ENCODE data around the gene PRR5.
A peak's percentile ranks its signal among the peaks of the same experiment; 100 is the strongest.
"Not testable (repeated sequence)": the region's sequence is repeated elsewhere in the genome, so short reads cannot be mapped to it uniquely, and the experiment has no call there.

The PRR5 gene

DNA sequence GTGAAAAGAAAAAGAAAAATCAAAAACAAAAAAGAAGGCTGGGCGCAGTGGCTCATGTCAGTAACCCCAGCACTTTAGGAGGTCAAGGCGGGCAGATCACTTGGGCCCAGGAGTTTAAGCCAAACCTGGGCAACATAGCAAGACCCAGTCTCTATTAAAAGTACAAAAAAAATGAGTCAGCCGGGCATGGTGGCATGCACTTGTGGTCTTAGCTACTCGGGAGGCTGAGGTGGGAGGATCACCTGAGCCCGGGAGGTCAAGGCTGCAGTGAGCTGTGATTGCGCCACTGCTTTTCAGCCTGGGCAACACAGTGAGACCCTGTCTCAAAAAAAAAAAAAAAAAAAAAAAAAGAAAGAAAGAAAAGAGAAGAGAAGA lies 26.0 kb upstream of the PRR5 start:
- not testable (repeated sequence) for DNase-seq

DNA sequence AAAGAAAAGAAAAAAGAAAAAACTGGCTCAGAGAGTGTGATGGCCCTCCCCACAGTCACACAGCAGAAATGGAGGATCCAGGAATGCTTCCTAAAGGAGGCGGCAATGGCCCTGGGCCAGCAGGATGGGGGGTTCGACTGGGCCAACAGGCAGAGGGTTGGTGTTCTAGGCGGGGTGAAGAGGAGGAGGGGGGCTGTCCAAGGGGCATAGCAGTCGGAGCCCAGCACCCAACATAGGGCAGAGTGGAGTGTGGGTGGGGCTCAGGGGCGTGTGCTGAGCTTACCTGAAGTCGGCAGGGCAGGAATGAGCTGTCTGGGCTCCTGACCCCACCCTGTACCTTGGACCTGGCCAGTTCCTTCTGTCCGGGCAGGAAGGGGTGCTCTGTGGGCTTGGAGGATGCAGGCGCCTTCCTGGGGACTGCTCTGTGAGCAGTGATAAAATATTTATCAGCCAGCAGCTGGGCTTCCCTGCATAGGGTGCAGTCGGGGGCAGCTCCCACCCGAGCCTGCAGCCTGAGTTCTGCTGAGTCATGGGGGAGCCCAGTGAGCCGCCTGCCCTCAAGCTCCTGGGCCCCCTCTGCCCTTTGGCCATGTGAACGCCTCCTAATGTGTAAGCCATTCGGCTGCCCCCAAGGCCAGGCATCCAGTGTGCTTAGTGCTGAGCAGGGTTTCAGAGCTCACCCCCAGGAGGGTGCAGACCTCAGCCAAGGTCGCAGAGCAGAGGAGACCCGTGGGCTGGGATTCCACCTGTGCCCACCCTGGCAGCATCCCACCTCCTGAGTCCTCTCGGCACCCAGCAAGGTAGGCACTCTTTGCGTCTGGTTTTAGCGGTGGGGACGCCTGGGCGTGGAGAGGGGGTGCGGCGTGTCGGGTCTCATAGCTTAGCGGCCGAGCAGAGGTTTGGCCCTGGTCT lies 25.3 kb upstream of the PRR5 start:
- peak in 1 of 2 donors; percentile 32 for DNase-seq

- no peak for DNase-seq
Measured at GRCh38 chr22:44677353-44677840, 24.6 kb upstream of the PRR5 start.

- no peak for DNase-seq
Measured at GRCh38 chr22:44677871-44678555, 24.0 kb upstream of the PRR5 start.

DNA sequence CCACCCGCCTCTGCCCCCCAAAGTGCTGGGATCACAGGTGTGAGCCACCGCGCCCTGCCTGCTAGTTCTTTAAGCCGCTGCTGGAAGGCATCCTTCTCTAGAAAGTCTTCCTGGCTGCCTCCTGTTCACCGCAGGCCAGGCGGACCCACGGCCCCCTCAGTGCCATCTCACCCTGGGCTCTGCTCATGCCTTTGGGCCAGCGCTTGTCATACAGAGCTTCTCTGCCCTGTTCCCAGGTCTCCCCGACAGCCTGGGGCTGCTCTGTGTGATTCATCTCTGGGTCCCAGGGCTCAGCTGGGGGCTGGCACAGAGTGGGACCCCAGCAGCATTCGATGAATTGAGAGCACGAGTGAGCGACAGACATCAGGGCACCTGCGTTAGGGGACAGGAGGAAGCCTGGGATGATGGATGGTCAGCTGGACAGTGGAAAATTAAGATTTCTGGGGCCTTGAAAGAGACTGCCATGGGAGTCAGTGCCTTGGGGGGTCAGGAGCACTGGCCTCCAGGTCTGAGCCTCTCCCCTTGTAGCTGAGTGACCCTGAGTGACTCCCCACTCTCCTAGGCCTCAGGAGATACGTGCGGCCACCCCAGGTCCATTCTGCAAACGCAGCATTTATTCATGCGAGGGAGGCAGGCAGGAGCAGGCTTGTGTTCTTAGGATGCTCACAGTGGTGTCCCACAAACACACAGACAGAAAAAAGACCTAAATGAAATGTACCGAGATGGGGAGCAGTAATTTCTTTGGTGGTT lies 23.3 kb upstream of the PRR5 start:
- no peak for DNase-seq

- DNase-seq = not testable (repeated sequence)
Measured at GRCh38 chr22:44679306-44679647, 22.7 kb upstream of the PRR5 start.

GRCh38 chr22:44680058-44680457 lies 21.9 kb upstream of the PRR5 start:
- no peak for DNase-seq

DNA sequence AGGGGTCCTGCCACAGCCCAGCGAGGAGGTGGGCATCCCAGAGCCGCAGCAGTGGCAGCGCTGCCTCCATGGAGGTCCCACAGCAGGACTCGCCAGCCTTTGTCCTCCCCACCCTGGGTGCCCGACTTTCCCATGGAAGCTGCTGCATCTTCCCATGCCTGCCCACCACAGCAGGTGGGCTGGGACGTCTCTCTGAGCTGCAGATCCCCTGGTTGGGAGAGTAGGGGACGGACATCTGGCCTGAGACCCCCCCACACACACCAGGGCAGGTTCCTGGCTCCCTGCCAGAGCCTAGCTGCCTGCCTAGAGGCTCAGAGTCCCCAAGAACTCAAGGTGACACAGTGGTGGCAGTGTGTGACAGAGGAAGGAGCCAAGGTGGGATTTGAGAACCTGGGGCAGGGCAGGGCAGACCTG lies 21.5 kb upstream of the PRR5 start:
- no peak for DNase-seq

GRCh38 chr22:44682556-44683168 lies 19.3 kb upstream of the PRR5 start:
- no peak for DNase-seq

GRCh38 chr22:44683237-44683636 lies 18.8 kb upstream of the PRR5 start:
- no peak for DNase-seq

GRCh38 chr22:44683881-44684280 lies 18.1 kb upstream of the PRR5 start:
- no peak for DNase-seq

DNA sequence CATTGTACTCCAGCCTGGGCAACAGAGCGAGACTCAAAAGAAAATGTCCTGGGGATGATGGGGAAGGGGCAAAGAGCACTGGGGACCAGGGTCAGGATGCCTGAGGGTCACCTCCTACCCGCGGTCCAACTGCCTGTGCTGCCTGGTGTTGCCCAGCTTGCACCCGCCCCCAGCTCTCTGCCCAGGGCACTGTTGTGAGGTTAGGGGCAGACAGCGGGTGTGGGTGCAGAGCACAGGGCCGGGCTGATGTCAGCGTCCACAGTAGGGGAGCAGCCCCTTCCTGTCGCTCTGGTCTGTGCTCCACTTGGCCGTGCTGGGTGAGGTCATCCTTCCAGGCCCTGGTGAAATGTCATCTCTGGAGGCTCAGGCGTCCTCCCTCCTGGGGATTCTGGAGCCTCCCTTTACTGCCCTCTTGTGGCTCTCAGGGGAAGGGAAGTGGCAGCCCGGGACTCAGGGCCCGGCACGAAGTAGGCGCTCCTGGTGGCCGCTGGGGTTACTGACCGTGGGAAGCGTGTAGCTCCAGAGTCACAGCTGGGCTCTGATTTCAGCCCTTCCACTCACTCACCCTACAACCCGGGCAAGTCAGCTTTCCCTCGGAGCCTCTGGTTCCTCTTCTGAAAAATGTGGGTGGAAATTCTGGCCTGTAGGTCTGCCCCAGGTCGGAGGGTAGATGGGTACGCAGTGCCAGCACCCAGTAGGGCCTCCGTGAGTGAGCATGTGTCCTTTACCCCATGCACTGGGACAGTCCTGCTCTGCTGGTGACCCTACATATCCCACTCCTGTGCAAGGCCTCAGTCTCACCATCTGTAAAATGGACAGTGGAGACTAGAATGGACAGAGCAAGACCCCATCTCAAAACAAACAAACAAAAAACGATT lies 17.3 kb upstream of the PRR5 start:
- peak; percentile 98 to 99 for DNase-seq

GRCh38 chr22:44685384-44686056 lies 16.5 kb upstream of the PRR5 start:
- peak; percentile 71 to 79 for DNase-seq

- no peak for DNase-seq
Measured at GRCh38 chr22:44686873-44687600, 15.0 kb upstream of the PRR5 start.

DNA sequence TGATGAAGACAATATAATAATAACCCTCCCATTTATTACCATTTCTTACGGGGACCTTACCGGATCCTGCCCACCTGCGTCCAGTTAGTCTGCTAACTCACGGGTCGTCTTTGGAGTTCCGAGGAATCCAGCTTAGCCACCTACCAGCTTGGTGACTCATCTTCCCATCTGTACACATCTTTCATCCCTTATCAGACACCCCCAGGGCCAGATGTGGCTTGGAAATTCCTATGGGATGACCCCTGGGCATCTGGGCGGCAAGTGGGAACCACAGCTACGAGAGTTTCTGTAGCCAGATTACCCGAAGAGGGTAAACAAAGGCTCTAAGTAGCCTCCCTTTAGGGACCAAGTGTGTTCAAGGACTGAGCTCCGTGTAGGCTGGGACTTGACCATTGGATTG lies 12.8 kb upstream of the PRR5 start:
- DNase-seq = no peak

DNA sequence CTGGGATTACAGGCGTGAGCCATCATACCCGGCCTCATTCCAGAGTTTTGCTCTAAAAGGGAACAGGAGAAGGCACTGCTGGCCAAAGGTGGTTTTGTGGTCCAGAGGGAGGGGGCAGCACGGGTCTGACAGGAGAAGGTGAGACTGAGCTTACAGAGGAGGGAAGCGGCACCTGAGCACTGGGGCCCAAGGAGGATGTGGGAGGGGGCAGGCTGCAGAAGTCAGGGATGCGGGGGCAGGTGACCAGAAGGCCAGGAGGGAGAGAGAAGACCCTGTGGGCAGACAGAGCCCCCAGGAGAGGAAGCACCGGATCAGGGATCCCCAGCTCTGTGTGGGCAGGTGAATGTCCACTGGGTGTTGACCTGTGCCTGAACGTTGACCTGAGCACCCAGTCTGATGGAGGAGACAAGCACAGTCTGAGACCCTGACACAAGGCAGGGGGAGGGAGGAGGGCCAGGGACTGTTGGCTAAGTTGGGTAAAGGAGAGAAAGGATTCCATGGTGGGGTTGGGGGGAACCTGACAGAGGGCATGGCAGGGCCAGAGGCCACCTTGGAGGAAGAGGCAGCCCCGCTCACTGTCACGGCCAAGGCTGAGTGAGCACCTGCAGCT lies 12.0 kb upstream of the PRR5 start:
- no peak for DNase-seq

DNA sequence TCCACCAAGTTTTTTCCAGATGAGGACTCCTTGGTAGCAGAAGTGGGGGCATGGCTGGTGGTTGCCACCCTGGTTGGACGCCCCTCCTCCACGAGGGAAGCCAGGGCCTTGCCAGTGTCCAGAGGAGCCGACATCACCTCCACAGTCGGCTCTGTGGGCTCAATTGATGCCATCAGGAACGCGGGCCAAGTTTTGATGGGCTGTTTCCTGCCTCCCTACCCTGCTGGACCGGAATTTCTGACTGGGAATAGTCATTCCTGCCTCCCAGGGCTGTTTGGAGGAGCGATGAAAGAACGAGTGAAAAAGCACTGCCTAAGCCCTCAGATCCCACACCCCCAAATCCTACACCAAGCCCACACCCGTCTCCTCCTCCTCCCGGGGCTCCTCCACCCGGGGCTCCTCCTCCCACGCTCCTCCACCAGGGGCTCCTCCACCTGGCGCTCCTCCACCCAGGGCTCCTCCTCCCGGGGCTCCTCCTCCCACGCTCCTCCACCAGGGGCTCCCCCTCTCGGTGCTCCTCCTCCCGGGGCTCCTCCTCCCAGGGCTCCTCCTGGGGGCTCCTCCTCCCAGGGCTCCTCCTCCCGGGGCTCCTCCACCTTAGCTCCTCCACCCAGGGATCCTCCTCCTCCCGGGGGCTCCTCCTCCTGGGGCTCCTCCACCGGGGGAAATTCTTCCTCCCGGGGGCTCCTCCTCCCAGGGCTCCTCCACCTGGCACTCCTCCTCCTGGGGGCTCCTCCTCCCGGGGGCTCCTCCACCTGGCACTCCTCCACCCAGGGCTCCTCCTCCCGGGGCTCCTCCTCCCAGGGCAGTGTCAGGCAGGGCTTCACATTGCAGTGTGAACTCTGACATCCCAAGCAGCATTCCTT lies 10.0 kb upstream of the PRR5 start:
- DNase-seq = no peak

GRCh38 chr22:44692662-44693007 lies 9.4 kb upstream of the PRR5 start:
- no peak for DNase-seq

DNA sequence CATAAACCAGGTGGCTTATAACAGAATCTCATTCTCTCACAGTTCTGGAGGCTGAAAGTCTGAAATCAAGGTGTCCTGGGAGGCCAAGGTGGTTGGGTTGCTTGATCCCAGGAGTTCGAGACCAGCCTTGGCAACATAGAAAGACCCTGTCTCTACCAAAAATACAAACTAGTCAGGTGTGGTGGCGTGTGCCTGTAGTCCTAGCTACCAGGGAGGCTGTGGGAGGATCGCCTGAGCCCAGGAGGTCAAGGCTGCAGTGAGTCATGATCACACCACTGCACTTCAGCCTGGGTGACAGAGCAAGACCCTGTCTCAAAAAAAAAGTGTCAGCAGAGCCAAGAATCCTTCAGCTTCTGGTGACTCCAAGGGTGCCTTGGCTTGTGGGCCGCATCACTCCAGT lies 8.9 kb upstream of the PRR5 start:
- DNase-seq = no peak

Data from inflammatory macrophage treated with lipopolysaccharide for 1 hour (primary cell).